GM15510 (cell line): Measurements from ENCODE around the gene CCNI.
A peak's percentile ranks its signal among the peaks of the same experiment; 100 is the strongest.

ENCODE experiments used
- POLR2A ChIP-seq: IDR thresholded peaks from 3 replicates; pipeline ENCODE4 v1.6.1; 2011; ENCODE audit warnings: borderline replicate concordance; ENCODE audit not compliant: insufficient read length; ENCODE audit errors: extremely low read depth

CCNI gene

GRCh38 chr4:77075869-77076799, at the start of gene CCNI:
Gene CCNI (minus strand): TSS chr4:77075989. CDS start chr4:77066362, 9,627 bp downstream.
- TF ChIP-seq POLR2A = peak; percentile 63

- no peak for TF ChIP-seq POLR2A
These were observed 48.8 kb upstream of the CCNI start for GRCh38 chr4:77124576-77124975.

- TF ChIP-seq POLR2A = no peak
These were observed 47.6 kb upstream of the CCNI start for GRCh38 chr4:77123411-77123810.

GRCh38 chr4:77122656-77123055, 46.9 kb upstream of the CCNI start:
- TF ChIP-seq POLR2A = no peak

- no peak for TF ChIP-seq POLR2A
These were observed 46.0 kb upstream of the CCNI start for GRCh38 chr4:77121736-77122240.

- no peak for TF ChIP-seq POLR2A
These were observed 45.2 kb upstream of the CCNI start for GRCh38 chr4:77120886-77121508.

GRCh38 chr4:77117721-77118120, 41.9 kb upstream of the CCNI start:
- TF ChIP-seq POLR2A = no peak

GRCh38 chr4:77113069-77113468, 37.3 kb upstream of the CCNI start:
- no peak for TF ChIP-seq POLR2A

GRCh38 chr4:77110730-77111129, 34.9 kb upstream of the CCNI start:
- no peak for TF ChIP-seq POLR2A

- no peak for TF ChIP-seq POLR2A
These were observed 29.2 kb upstream of the CCNI start for GRCh38 chr4:77104791-77105540.

GRCh38 chr4:77104388-77104787, 28.6 kb upstream of the CCNI start:
- no peak for TF ChIP-seq POLR2A

- no peak for TF ChIP-seq POLR2A
These were observed 24.4 kb upstream of the CCNI start for GRCh38 chr4:77100234-77100633.

- TF ChIP-seq POLR2A = no peak
These were observed 21.8 kb upstream of the CCNI start for GRCh38 chr4:77097611-77098010.

- no peak for TF ChIP-seq POLR2A
These were observed 19.5 kb upstream of the CCNI start for GRCh38 chr4:77095101-77095821.

- no peak for TF ChIP-seq POLR2A
These were observed 18.7 kb upstream of the CCNI start for GRCh38 chr4:77094496-77094895.

GRCh38 chr4:77093401-77093800, 17.6 kb upstream of the CCNI start:
- no peak for TF ChIP-seq POLR2A
